GM19324 (cell line): ENCODE results near the gene CAT.

ENCODE experiments used
- ATAC-seq: cut with Tn5 transposase; IDR thresholded peaks from one replicate; pipeline ENCODE4 v1.9.1; 2021; ENCODE audit warnings: mild to moderate bottlenecking, moderate library complexity; ENCODE audit not compliant: unreplicated experiment, low FRiP score

Gene CAT

GRCh38 chr11:34457607-34458006, 18.9 kb downstream of the CAT start:
- ATAC-seq, result no peak

DNA sequence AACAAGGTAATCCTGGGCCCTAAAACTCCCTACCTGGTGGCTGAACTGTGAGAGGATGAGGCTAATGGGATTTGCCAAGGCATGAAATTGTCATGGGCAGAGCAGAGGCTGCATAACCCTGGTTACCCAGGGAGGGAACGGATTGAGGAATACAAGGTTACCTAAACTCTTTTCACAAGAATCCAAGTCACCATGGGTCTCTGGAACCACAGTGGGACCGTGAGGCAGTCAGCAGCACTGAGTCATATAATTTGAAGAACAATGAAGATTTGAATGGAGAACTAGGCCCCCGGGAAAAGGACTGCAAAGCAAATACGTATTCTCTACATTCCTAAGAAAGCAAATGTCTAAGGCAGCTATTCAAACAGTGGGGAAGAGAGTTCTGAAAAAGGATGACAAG, 19.8 kb downstream of the CAT start:
- ATAC-seq, result no peak

GRCh38 chr11:34459507-34460162, 20.9 kb downstream of the CAT start:
- no peak for ATAC-seq

- no peak for ATAC-seq
These were observed 21.5 kb downstream of the CAT start for GRCh38 chr11:34460278-34460677.

- ATAC-seq, result no peak
These were observed 22.5 kb downstream of the CAT start for GRCh38 chr11:34461215-34461614.

DNA sequence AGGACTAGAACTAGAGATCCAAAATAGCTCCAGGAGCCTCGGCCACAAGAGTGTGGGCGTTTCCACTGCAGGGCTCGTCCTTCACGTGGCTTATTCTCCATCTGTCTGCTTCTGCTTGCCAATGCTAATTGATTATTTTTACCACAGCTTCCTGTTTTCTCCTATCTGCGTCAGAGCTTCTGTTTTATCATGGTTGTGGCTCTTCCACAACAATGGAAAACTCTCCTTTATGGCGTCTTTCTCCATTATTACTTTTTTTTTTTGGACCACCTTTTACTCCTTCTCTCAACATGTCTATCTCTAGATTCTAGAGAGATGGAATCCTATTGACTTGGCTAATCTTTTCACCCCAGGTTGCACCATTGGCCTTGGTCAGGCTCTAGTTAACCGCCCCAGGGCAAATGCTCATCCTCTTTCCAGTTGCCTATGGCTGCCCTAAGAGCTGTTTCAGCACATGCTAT, 25.9 kb downstream of the CAT start:
- ATAC-seq, result no peak

GRCh38 chr11:34466802-34467488, 28.2 kb downstream of the CAT start:
- no peak for ATAC-seq

DNA sequence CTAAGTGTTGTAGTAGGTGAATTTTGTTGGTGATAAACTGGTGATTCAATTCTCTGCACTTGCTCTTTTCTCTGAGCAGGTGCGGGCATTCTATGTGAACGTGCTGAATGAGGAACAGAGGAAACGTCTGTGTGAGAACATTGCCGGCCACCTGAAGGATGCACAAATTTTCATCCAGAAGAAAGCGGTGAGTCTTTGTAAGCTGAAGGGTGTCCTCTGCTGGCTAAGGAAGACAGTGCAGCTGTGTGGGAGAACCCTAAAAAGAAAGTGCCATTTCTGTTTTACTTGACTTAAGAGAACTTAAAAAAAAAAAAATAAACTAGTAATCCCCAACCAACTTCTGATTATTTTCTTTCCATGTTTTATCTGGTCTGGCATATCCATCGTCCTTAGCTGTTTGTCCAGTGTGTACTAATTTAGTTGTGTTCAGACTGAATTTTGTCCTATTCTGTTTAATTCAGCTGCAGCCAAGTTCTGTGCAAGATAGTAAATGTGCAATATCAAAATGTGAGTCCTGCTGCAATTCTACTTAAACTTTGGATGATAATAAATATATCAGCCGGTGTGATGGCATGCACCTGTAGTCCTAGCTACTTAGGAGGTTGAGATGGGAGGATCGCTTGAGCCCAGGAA, 29.6 kb downstream of the CAT start:
- ATAC-seq, result no peak

GRCh38 chr11:34473603-34474169, 35.0 kb downstream of the CAT start:
- ATAC-seq, result no peak

DNA sequence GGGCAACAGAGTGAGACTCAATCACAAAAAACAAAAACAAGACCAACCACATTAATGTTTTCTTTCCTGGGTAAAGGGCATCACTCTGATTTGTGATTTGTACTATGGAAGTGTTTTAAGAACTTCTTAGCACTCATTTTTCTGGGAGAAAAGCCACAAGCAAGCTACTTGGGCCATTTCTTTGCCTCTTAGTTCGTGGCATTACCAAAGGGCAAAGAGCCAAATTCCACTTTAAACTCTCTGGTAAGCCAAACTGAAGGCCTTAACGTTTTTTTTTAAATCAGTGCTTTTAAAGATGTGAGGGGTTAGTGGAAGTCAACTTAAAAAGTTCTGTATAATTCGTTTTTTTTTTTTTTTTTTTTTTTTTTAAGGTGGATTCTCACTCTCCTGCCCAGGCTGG, 36.9 kb downstream of the CAT start:
- ATAC-seq, result no peak

DNA sequence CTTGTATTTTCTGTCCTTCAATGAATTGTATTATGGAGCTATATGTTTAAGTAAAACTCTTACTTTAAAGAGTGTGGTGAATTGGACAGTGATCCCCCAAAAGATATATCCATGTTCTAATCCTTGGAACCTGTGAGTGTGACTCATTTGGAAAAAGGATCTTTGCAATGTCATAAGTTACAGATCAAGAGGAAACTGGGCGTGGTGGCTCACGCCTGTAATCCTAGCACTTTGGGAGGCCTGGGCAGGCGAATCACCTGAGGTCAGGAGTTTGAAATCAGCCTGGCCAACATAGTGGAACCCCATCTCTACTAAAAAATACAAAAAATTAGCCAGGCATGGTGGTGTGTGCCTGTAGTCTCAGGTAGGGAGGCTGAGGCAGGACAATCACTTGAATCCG, 38.1 kb downstream of the CAT start:
- ATAC-seq, result no peak

GRCh38 chr11:34478845-34479663, 40.3 kb downstream of the CAT start:
- no peak for ATAC-seq

DNA sequence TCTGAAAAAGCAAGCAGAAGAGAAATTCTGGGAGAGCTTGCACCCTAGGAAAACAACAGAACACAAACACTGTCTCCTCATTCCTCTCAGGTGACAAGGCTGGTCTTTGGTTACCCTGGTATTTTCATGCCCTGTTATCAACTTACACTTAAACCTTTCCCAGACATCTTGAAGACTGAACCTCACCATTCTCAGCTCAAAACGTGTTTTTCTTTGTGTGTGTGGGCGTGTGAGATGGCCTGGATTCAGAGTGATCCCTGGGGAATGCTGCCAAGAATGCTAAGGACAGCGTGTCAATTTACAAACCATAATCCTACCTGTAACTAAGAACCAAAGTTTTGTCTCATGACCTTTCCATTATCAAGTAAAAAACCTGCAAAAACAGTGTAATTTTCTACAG, 41.6 kb downstream of the CAT start:
- no peak for ATAC-seq

- ATAC-seq, result no peak
These were observed 42.6 kb downstream of the CAT start for GRCh38 chr11:34481307-34481706.

- ATAC-seq, result no peak
These were observed 44.6 kb downstream of the CAT start for GRCh38 chr11:34483106-34483874.

DNA sequence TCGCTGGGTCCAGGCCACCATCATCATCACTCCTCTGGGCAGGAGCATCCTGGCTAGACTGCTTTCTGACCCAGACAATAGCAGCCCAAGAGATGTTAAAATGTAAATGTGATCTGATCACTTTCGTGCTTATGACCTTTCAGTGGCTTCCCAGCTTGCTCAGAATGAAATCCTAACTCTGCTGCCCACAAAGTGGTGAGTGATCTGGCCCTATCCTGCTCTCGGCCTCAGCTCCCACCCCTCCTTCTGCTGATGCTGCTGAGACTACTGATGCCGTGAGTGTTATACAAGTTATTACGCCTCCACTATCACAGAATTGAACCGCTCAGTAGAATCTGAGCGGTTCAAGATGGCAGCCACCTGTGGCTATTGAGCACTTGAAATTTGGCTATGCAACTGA, 48.7 kb downstream of the CAT start:
- no peak for ATAC-seq

DNA sequence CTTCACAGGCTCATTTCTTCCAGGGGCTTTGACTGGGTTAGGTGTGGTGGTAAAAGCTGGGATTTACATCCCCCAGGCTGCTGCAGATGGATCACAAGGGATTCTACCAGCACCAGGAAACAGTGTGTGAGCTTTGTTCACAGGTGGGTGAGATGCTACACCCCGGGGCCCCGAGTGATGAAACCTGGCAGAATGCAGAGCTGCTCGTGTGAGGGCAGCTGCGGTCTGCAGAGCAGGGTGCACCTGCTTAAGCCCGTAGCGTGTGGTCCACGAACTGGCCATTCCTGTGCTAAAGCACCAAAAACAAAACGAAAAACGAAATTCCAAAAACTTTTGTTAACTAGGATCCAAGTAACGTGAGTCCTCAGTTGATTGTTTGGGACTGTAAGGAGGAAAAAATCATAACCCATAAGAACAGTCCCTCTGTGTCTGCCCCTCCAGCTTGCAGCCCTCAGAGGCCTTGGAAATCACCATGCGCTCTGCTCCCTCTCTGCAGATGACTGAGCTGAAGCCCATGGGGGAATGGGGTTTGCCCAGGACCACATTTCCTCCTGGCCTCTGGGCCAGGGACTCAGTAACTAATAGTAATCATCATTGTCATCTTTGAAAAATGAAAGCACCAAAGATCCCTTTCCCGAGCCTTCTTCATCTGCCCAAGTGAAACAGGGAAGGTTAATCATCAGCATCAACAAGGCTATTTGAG, 50.3 kb downstream of the CAT start:
- ATAC-seq, result no peak

DNA sequence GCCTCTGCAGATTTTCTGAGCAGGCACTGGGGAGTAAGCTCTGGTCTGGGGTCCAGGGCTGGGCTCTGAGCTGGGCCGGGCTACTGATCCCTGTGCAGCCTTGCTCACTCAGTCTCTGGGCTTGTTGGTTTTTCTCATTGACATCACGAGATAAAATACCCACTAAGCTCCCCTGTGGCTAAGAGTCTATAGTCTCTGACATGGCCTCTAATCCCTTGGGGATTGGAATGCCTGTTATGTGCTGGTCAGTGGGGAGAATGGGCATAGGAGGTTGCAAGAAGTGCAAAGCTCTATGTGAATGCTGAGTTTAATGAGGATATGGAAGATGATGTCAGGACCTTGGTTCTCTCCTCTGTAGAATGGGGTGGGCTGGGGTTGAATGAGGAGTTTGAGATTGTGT, 51.6 kb downstream of the CAT start:
- no peak for ATAC-seq

- ATAC-seq, result no peak
These were observed 54.2 kb downstream of the CAT start for GRCh38 chr11:34492806-34493414.
